ENCODE data around the gene TMEM203. TPM values are rescaled to one million over a fixed set of nuclear protein-coding genes. Genes with fewer than 3 reads are reported as not detected.
A peak's percentile ranks its signal among the peaks of the same experiment; 100 is the strongest.

TMEM203 gene
- total RNA-seq, 4 donors from 2014 or later, result 18.9 to 42.1 (median 28.7) TPM

- TF ChIP-seq POLR2A (IDR thresholded peaks at IDR 0.05) (no peak), CTCF (IDR thresholded peaks at IDR 0.05) (no peak), EP300 (IDR thresholded peaks at IDR 0.05; ENCODE audit: low read depth) (no peak), POLR2AphosphoS5 (IDR thresholded peaks at IDR 0.05) (no peak)
- no peak overlapping the region for H3K4me3 ChIP-seq
- no peaks in the 10 kb centered on the region for H3K27me3 ChIP-seq
- WGBS, 2 donors (ENCODE audit: low coverage in 1 of 2), result 75% methylated on average over 21 of the region's 21 CpGs; no CpG with 5 or more reads in 1 of the 2 donors
- no peaks in the 10 kb centered on the region for H3K36me3 ChIP-seq
- no peak for DNase-seq
- in situ Hi-C loops (cut with MboI; ENCODE audit: low pct_ligation_motif_present in 1 of 4, low pct_unique_long_range_greater_than_20kb in 1 of 4, low sequenced_read_pairs in 3 of 4) (loop anchor here in 1 of 4 donors (25.0 kb wide), 1 partner anchor 100 kb away; the partner anchor contains the start of gene DPP7), intact Hi-C loops (cut with DNase I; ENCODE audit: low total_unique reads) (no loop called here)
- H3K27ac ChIP-seq, result no peak overlapping the region
- peaks cover 0 to 10% (median 8%) of the 10 kb centered on the region in 4 donors for H3K4me1 ChIP-seq
- H3K9me3 ChIP-seq, result no peaks in the 10 kb centered on the region
These were observed 7.1 kb upstream of the TMEM203 start for GRCh38 chr9:137212520-137212919.

GRCh38 chr9:137211532-137211931 lies 6.1 kb upstream of the TMEM203 start:
- Histone ChIP-seq H3K36me3 (no peaks in the 10 kb centered on the region), H3K4me3 (no peak overlapping the region), H3K27ac (no peak overlapping the region), H3K9me3 (no peaks in the 10 kb centered on the region), H3K27me3 (no peaks in the 10 kb centered on the region), H3K4me1 (peaks cover 3 to 6% (median 4%) of the 10 kb centered on the region in 4 donors)
- DNase-seq, result no peak
- in situ Hi-C loops (cut with MboI; ENCODE audit: low pct_ligation_motif_present in 1 of 4, low pct_unique_long_range_greater_than_20kb in 1 of 4, low sequenced_read_pairs in 3 of 4), result loop anchor here in 1 of 4 donors (25.0 kb wide), 1 partner anchor 99 kb away; the partner anchor contains the start of gene DPP7
- WGBS, 2 donors (ENCODE audit: low coverage in 1 of 2), result 82% methylated on average over 13 of the region's 13 CpGs; no CpG with 5 or more reads in 1 of the 2 donors
- TF ChIP-seq POLR2AphosphoS5 (IDR thresholded peaks at IDR 0.05) (no peak), EP300 (IDR thresholded peaks at IDR 0.05; ENCODE audit: low read depth) (no peak), CTCF (IDR thresholded peaks at IDR 0.05) (no peak), POLR2A (IDR thresholded peaks at IDR 0.05) (no peak)
- intact Hi-C loops (cut with DNase I; ENCODE audit: low total_unique reads), result no loop called here

GRCh38 chr9:137206602-137207001 lies 1.2 kb upstream of the TMEM203 start:
- H3K36me3 ChIP-seq, result no peaks in the 10 kb centered on the region
- no peak for DNase-seq
- TF ChIP-seq POLR2AphosphoS5 (IDR thresholded peaks at IDR 0.05) (no peak), CTCF (IDR thresholded peaks at IDR 0.05) (no peak), EP300 (IDR thresholded peaks at IDR 0.05; ENCODE audit: low read depth) (no peak), POLR2A (IDR thresholded peaks at IDR 0.05) (no peak)
- in situ Hi-C loops (cut with MboI; ENCODE audit: low pct_ligation_motif_present in 1 of 4, low pct_unique_long_range_greater_than_20kb in 1 of 4, low sequenced_read_pairs in 3 of 4), result loop anchor here in 1 of 4 donors (25.0 kb wide), 1 partner anchor 94 kb away; the partner anchor contains the start of gene DPP7
- H3K4me1 ChIP-seq, result peaks cover 26 to 45% (median 35%) of the 10 kb centered on the region in 4 donors
- intact Hi-C loops (cut with DNase I; ENCODE audit: low total_unique reads), result no loop called here
- H3K4me3 ChIP-seq, result peak overlapping the region in 1 of 4 donors; percentile 92
- no peak overlapping the region for H3K27ac ChIP-seq
- 60 to 74% methylated on average over 4 to 7 of the region's 7 CpGs for WGBS, 2 donors (ENCODE audit: low coverage in 1 of 2)
- H3K27me3 ChIP-seq, result no peaks in the 10 kb centered on the region
- no peaks in the 10 kb centered on the region for H3K9me3 ChIP-seq

GRCh38 chr9:137204731-137205125 lies 720 bp downstream of the TMEM203 start:
- Histone ChIP-seq H3K4me1 (peaks cover 33 to 52% (median 44%) of the 10 kb centered on the region in 4 donors), H3K9me3 (no peaks in the 10 kb centered on the region), H3K27ac (peak overlapping the region; percentile 84 to 93 (median 90)), H3K27me3 (no peaks in the 10 kb centered on the region), H3K36me3 (no peaks in the 10 kb centered on the region), H3K4me3 (peak overlapping the region; percentile 62 to 98 (median 95))
- 11 to 55% methylated on average over 4 to 21 of the region's 21 CpGs for WGBS, 2 donors (ENCODE audit: low coverage in 1 of 2)
- in situ Hi-C loops (cut with MboI; ENCODE audit: low pct_ligation_motif_present in 1 of 4, low pct_unique_long_range_greater_than_20kb in 1 of 4, low sequenced_read_pairs in 3 of 4) (loop anchor here in 1 of 4 donors (25.0 kb wide), 1 partner anchor 92 kb away; the partner anchor contains the start of gene DPP7), intact Hi-C loops (cut with DNase I; ENCODE audit: low total_unique reads) (no loop called here)
- no peak for TF ChIP-seq POLR2AphosphoS5 (IDR thresholded peaks at IDR 0.05)
- TF ChIP-seq EP300 (IDR thresholded peaks at IDR 0.05; ENCODE audit: low read depth), result no peak
- DNase-seq, result no peak
